ENCODE data around the gene USP15.
"Not testable (repeated sequence)": the region's sequence is repeated elsewhere in the genome, so short reads cannot be mapped to it uniquely, and the experiment has no call there.

USP15 gene

GRCh38 chr12:62379026-62379722 is 119.0 kb downstream of the USP15 start:
- no peak for DNase-seq

- no peak for DNase-seq
Measured at GRCh38 chr12:62379723-62380045, 119.5 kb downstream of the USP15 start.

GRCh38 chr12:62382526-62382925 is 122.3 kb downstream of the USP15 start:
- DNase-seq: no peak

- no peak for DNase-seq
Measured at GRCh38 chr12:62396750-62397149, 136.5 kb downstream of the USP15 start.

GRCh38 chr12:62400135-62400534 is 139.9 kb downstream of the USP15 start:
- DNase-seq: no peak

- no peak for DNase-seq
Measured at GRCh38 chr12:62401631-62402030, 141.4 kb downstream of the USP15 start.

DNA sequence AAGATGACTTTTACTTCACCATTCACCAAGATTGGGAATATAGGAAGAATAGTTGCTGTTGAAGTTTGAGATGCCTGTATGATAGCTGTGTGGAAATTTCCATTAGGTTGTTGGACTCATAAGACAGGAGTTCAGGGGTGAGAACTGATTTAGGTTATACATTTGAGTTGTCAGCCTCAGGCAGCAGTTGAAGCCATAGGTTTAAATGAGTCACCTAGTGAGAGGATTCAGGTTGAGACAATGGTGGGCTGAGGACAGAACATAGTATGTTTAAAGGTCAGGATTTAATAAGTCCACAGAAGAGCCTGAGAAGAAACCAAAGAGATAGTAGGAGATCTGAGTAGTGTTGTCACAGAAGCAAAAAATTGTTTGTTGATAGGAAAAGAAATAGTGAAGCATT is 142.8 kb downstream of the USP15 start:
- DNase-seq: no peak

DNA sequence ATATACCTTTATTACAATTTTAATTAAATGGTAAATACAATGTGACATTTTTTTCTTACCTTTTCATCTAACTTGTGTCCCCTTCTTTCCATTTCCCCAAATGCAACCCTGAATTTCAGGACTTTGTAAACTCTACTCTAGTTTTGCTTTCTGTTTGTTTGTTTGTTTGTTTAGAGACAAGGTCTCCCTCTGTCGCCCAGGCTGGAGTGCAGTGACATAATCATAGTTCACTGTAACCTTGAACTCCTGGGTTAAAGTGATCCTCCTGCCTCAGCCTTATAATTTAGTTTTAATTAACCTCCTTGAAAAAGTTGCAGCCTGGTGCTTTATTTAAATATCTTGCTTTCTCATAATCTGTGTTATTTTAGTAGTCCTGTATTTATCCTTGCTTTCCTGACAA is 147.4 kb downstream of the USP15 start:
- no peak for DNase-seq

- DNase-seq: no peak
Measured at GRCh38 chr12:62409068-62409467, 148.9 kb downstream of the USP15 start.

DNA sequence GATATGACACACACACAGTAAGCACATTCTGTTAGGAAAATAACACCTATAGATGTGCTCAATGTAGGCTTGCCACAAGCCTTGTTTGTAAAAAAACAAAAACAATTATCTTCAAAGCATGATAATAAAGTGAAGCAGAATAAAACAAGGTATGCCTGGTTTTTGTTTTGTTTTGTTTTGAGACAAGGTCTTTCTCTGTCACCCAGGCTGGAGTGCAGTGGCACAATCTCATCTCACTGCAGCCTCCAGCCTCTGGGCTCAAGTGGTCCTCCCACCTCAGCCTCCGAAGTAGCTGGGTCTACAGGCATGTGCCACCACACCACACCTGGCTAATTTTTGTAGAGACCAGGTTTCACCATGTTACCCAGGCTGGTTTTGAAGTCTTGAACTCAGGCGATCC is 154.0 kb downstream of the USP15 start:
- DNase-seq: no peak

- no peak for DNase-seq
Measured at GRCh38 chr12:62426089-62426488, 165.9 kb downstream of the USP15 start.

GRCh38 chr12:62429457-62429856 is 169.3 kb downstream of the USP15 start:
- no peak for DNase-seq

GRCh38 chr12:62434494-62435302 is 174.5 kb downstream of the USP15 start:
- no peak for DNase-seq

GRCh38 chr12:62435303-62436163 is 175.3 kb downstream of the USP15 start:
- no peak for DNase-seq

GRCh38 chr12:62436164-62436503 is 175.9 kb downstream of the USP15 start:
- no peak for DNase-seq

GRCh38 chr12:62438098-62438692 is 178.0 kb downstream of the USP15 start:
- DNase-seq: no peak

DNA sequence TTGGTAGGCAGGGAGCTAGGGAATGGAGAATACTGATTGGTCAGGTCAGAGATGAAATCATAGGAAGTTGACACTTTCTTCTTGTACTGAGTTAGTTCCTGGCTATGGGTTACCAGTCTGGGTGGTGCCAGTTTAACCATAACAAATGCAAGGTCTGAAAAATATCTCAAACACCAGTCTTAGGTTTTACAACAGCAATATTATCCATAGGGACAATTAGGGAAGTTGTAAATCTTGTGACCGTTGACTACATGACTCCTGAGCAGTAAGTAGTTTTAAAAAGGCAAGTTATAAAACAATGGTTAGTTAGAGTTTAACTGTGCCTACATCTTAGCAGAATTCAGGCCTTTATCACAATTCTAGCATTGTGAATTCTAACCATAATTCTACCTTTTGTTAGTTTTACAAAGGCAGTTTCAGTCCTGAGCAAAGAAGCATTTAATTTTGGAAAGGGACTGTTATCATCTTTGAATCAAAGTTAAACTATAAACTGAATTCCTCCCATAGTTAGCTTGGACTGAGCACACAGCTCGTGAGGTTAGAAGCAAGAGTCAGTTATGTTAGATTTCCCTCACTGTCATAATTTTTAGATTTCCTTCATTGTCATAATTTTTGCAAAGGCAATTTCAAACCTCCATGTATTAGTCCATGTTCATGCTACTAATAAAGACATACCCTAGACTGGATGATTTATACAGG is 186.7 kb downstream of the USP15 start:
- DNase-seq: no peak

- no peak for DNase-seq
Measured at GRCh38 chr12:62448436-62448835, 188.2 kb downstream of the USP15 start.

- not testable (repeated sequence) for DNase-seq
Measured at GRCh38 chr12:62455429-62455828, 195.2 kb downstream of the USP15 start.

DNA sequence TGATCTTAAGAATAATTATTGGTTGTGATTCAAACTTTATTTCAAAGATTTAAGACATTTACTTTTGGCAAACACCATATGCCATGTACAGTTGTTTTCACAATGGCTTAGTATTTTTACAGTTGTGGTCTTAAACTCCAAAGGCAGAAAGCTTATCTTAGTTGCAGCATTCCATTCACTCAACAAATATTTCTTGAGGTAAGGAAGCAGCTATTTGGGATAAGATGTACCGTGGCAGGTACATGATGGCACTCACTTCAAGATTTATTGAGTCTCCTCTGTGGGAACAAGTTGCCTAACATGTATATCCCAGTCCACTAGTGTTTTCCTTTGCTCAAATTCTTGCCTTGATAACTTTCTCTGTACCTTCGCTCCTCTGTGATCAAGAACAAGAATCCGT is 198.4 kb downstream of the USP15 start:
- DNase-seq: no peak

DNA sequence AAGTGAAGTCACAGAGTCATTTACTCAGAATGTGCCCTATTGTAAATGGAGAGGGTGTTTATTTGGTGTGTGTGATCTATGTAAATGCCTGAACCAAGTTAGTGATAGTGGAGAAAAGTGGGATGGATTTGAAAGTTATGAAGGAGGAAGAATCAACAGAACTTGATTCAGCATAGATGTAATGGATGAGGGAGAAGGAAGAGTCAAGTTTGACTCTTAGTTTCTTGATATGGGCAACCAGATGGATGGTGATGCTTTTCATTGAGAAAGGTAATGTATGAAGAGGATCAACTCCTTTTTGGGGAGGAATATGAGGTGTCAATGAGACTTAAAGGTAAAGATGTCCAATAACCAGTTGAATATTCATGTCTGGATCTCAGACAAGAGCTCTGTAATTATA is 199.8 kb downstream of the USP15 start:
- DNase-seq: no peak

DNA sequence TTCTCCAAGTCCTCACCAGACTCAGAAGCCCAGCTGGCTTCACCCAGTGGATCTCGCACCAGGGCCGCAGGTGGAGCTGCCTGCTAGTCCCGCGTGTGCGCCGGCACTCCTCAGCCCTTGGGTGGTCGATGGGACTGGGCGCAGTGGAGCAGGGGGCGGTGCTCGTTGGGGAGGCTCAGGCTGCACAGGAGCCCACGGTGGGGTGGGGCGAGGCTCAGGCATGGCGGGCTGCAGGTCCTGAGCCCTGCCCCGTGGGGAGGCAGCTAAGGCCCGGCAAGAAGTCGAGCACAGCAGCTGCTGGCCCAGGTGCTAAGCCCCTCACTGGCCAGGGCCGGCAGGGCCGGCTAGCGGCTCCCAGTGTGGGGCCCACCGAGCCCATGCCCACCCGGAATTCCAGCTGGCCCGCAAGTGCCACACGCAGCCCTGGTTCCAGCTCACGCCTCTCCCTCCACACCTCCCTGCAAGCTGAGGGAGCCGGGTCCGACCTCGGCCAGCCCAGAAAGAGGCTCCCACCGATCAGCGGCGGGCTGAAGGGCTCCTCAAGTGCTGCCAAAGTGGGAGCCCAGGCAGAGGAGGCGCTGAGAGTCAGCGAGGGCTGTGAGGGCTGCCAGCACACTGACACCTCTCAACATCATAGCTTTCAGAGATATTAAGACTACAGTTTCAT is 201.1 kb downstream of the USP15 start:
- not testable (repeated sequence) for DNase-seq

Data from cortex of kidney (tissue), 1 donor.